ENCODE data around the gene GPR12. TPM values are rescaled to one million over a fixed set of nuclear protein-coding genes. Genes with fewer than 3 reads are reported as not detected.

The GPR12 gene
- total RNA-seq, 1 donor from 2014 or later, result 2.5 TPM

- peak overlapping the region; percentile 89 for H3K4me3 Mint-ChIP-seq (ENCODE audit: unreplicated experiment)
- peaks cover 20% of the 10 kb centered on the region for H3K9me3 Mint-ChIP-seq (ENCODE audit: unreplicated experiment)
- TF ChIP-seq CTCF (IDR thresholded peaks at IDR 0.05; ENCODE audit: partially characterized antibody, unreplicated experiment), result no peak
- peaks cover 3% of the 10 kb centered on the region for H3K4me1 Mint-ChIP-seq (ENCODE audit: low read depth, unreplicated experiment)
- H3K36me3 Mint-ChIP-seq (ENCODE audit: unreplicated experiment), result peaks cover 10% of the 10 kb centered on the region
- H3K27ac Mint-ChIP-seq (ENCODE audit: unreplicated experiment), result peak overlapping the region; percentile 17
- no peak for DNase-seq
- peaks cover 32% of the 10 kb centered on the region for H3K27me3 Mint-ChIP-seq (ENCODE audit: unreplicated experiment)
Measured at GRCh38 chr13:26759249-26759906, 1.2 kb downstream of the GPR12 start.

GRCh38 chr13:26758496-26759157 lies 2.0 kb downstream of the GPR12 start:
- H3K9me3 Mint-ChIP-seq (ENCODE audit: unreplicated experiment), result peaks cover 20% of the 10 kb centered on the region
- no peak for DNase-seq
- H3K27ac Mint-ChIP-seq (ENCODE audit: unreplicated experiment), result no peak overlapping the region
- H3K36me3 Mint-ChIP-seq (ENCODE audit: unreplicated experiment), result peaks cover 10% of the 10 kb centered on the region
- H3K4me1 Mint-ChIP-seq (ENCODE audit: low read depth, unreplicated experiment), result peaks cover 3% of the 10 kb centered on the region
- peaks cover 32% of the 10 kb centered on the region for H3K27me3 Mint-ChIP-seq (ENCODE audit: unreplicated experiment)
- peak overlapping the region; percentile 89 for H3K4me3 Mint-ChIP-seq (ENCODE audit: unreplicated experiment)
- TF ChIP-seq CTCF (IDR thresholded peaks at IDR 0.05; ENCODE audit: partially characterized antibody, unreplicated experiment), result no peak

DNA sequence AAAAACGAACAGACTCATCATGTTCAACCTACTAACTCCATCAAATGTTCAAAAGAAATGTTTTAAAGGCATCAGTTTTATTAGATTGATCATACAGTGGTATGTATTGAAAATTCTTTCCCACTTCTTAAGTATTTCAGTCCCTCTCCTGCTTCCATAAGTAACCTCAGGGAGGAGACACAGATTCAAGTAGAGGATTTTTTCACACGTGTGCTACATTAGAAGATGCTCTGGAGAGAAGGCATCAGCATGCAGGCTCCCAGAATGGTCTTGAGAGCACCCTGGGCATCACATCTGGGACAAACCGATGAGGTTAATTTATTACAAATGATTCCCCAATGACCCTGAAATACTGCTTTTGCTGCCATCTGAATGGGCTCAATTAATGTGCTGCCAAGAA lies 3.6 kb downstream of the GPR12 start:
- Mint-ChIP-seq H3K4me1 (ENCODE audit: low read depth, unreplicated experiment) (peaks cover 3% of the 10 kb centered on the region), H3K27ac (ENCODE audit: unreplicated experiment) (no peak overlapping the region), H3K27me3 (ENCODE audit: unreplicated experiment) (peaks cover 27% of the 10 kb centered on the region), H3K4me3 (ENCODE audit: unreplicated experiment) (no peak overlapping the region), H3K36me3 (ENCODE audit: unreplicated experiment) (peaks cover 10% of the 10 kb centered on the region), H3K9me3 (ENCODE audit: unreplicated experiment) (peaks cover 20% of the 10 kb centered on the region)
- no peak for DNase-seq
- TF ChIP-seq CTCF (IDR thresholded peaks at IDR 0.05; ENCODE audit: partially characterized antibody, unreplicated experiment), result no peak

GRCh38 chr13:26752671-26753070 lies 7.9 kb downstream of the GPR12 start:
- no peak overlapping the region for H3K27ac Mint-ChIP-seq (ENCODE audit: unreplicated experiment)
- TF ChIP-seq CTCF (IDR thresholded peaks at IDR 0.05; ENCODE audit: partially characterized antibody, unreplicated experiment), result no peak
- H3K27me3 Mint-ChIP-seq (ENCODE audit: unreplicated experiment), result no peaks in the 10 kb centered on the region
- H3K9me3 Mint-ChIP-seq (ENCODE audit: unreplicated experiment), result peaks cover 3% of the 10 kb centered on the region
- H3K4me3 Mint-ChIP-seq (ENCODE audit: unreplicated experiment), result no peak overlapping the region
- H3K36me3 Mint-ChIP-seq (ENCODE audit: unreplicated experiment), result no peaks in the 10 kb centered on the region
- no peak for DNase-seq
- no peaks in the 10 kb centered on the region for H3K4me1 Mint-ChIP-seq (ENCODE audit: low read depth, unreplicated experiment)

GRCh38 chr13:26749905-26750304 lies 10.7 kb downstream of the GPR12 start:
- TF ChIP-seq CTCF (IDR thresholded peaks at IDR 0.05; ENCODE audit: partially characterized antibody, unreplicated experiment), result no peak
- peaks cover 1% of the 10 kb centered on the region for H3K9me3 Mint-ChIP-seq (ENCODE audit: unreplicated experiment)
- H3K27me3 Mint-ChIP-seq (ENCODE audit: unreplicated experiment), result no peaks in the 10 kb centered on the region
- no peak for DNase-seq
- no peak overlapping the region for H3K27ac Mint-ChIP-seq (ENCODE audit: unreplicated experiment)
- H3K36me3 Mint-ChIP-seq (ENCODE audit: unreplicated experiment), result no peaks in the 10 kb centered on the region
- H3K4me1 Mint-ChIP-seq (ENCODE audit: low read depth, unreplicated experiment), result no peaks in the 10 kb centered on the region
- H3K4me3 Mint-ChIP-seq (ENCODE audit: unreplicated experiment), result no peak overlapping the region
